GM10266 (cell line): ENCODE measurements around the gene CCDC127.
"Not testable (repeated sequence)": the region's sequence is repeated elsewhere in the genome, so short reads cannot be mapped to it uniquely, and the experiment has no call there.

Experiments
- DNase-seq: peaks from one replicate; pipeline ENCODE4 v3.0.0; 2012; ENCODE audit errors: extremely low spot score
- CTCF ChIP-seq: IDR thresholded peaks from 2 replicates; pipeline ENCODE4 v1.5.1; 2012; ENCODE audit warnings: mild to moderate bottlenecking, low read depth; ENCODE audit not compliant: control insufficient read depth, insufficient read depth; ENCODE audit errors: missing control alignments

Gene CCDC127

DNA sequence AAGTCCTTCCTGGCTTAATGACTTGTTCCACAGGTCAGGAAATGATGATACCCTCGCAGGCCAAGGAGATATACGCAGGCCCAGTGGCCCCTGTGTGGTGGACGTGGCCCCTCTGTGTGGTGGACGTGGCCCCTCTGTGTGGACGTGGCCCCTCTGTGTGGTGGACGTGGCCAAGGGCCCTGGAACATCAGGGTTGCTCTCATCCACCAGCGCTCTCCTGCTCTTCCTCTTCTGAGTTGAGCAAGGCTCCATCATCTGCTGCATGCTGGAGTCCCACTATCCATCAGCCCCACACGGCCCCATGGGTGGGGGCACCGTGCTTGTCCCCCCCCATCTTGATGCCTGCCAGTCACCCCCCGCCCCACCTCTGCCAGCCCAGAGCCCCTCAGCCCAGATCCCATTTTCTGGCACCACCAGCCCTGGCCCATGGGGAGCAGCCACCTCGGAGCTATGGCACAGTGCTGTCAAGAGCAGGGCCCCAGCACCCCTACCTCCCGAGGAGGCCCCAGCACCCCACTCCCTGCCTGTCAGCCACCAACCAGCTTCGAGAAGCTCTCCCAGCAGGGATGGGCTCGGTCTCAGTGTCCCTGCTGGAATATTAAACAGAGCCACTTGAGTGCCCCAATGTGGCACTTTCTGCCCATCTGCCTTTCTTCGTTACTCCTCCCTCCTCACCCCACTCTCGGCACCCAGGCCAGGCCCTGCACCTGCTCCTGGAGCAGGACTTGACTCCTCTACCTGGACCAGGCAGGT, 18.6 kb downstream of the CCDC127 start:
- no peak for DNase-seq
- no peak for TF ChIP-seq CTCF

- no peak for DNase-seq
- no peak for TF ChIP-seq CTCF
Observed at GRCh38 chr5:198516-199196, 19.3 kb downstream of the CCDC127 start.

- TF ChIP-seq CTCF: no peak
- DNase-seq: no peak
Observed at GRCh38 chr5:197892-198489, 20.0 kb downstream of the CCDC127 start.

DNA sequence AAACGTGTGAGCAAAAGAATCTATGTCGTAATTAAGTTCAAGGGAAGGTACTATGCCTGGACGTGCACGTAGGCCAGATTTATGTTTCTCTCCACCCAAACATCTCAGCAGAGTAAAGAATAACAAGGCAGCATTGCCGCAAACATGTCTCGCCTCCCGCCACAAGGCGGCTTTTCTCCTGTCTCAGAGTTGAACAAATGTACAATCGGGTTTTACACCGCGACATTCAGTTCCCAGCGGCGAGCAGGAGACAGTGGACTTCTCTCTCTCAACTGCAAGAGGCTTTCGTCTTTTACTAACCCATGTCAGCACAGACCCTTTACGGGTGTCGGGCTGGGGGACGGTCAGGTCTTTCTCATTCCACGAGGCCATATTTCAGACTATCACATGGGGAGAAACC, 20.9 kb downstream of the CCDC127 start:
- not testable (repeated sequence) for DNase-seq

DNA sequence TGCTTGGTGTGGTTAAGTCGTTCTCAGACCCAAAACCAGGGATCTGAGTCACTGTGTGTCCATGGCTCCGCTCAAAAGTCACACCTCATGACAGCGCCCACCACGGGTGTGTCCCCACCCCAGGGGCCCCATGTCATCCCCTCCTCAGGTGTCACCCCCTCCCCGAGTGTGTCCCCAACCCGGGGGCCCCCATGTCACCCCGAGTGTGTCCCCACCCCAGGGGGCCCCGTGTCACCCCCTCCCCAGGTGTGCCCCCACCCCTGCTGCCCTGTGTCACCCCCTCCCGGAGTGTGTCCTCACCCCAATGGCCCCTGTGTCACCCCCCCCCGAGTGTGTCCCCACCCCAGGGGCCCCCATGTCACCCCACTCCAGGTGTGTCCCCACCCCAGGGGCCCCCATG, 21.6 kb downstream of the CCDC127 start:
- DNase-seq: no peak
- TF ChIP-seq CTCF: no peak

- TF ChIP-seq CTCF: no peak
- DNase-seq: no peak
Observed at GRCh38 chr5:195401-196160, 22.4 kb downstream of the CCDC127 start.

- no peak for DNase-seq
- TF ChIP-seq CTCF: no peak
Observed at GRCh38 chr5:194603-195209, 23.2 kb downstream of the CCDC127 start.
